GM19239 (cell line): ENCODE results near the gene RAB3C.
"Not testable (repeated sequence)": the region's sequence is repeated elsewhere in the genome, so short reads cannot be mapped to it uniquely, and the experiment has no call there.

Experiments
- DNase-seq: peaks from one replicate; pipeline ENCODE4 v3.0.0; 2011; ENCODE audit warnings: low spot score; ENCODE audit not compliant: insufficient read length
- FAIRE-seq: peaks from 2 replicates; lab custom pipeline; 2011; peaks lifted over from hg19 to GRCh38; lab: Jason Lieb, UNC

RAB3C gene, protein sequence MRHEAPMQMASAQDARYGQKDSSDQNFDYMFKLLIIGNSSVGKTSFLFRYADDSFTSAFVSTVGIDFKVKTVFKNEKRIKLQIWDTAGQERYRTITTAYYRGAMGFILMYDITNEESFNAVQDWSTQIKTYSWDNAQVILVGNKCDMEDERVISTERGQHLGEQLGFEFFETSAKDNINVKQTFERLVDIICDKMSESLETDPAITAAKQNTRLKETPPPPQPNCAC

GRCh38 chr5:58582803-58583491 is at the start of gene RAB3C:
Gene RAB3C (plus strand): TSS chr5:58583075. CDS start chr5:58583209, 134 bp downstream.
- FAIRE-seq (peak; percentile 86), DNase-seq (peak; percentile 68)

GRCh38 chr5:58541935-58542334 is 40.9 kb upstream of the RAB3C start:
- DNase-seq, FAIRE-seq: not testable (repeated sequence)

- FAIRE-seq: no peak
- no peak for DNase-seq
These were observed 40.2 kb upstream of the RAB3C start for GRCh38 chr5:58542709-58543108.

DNA sequence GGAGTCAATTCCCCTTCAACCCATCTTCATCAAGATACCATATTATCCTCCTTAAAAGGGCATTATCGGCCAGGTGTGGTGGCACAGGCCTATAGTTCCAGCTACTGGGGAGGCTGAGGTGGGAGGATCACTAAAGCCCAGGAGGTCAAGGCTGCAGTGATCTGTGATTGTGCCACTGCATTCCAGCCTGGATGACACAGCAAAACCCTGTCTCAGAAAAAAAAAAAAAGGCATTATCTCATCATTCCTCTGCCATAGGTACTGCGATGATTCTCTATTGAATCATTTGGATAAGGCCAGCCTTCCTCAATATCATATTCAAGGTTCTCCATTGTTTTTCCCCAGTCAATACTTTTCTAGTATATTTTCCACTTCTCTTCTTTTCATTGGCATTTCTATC is 39.2 kb upstream of the RAB3C start:
- FAIRE-seq: no peak
- no peak for DNase-seq

DNA sequence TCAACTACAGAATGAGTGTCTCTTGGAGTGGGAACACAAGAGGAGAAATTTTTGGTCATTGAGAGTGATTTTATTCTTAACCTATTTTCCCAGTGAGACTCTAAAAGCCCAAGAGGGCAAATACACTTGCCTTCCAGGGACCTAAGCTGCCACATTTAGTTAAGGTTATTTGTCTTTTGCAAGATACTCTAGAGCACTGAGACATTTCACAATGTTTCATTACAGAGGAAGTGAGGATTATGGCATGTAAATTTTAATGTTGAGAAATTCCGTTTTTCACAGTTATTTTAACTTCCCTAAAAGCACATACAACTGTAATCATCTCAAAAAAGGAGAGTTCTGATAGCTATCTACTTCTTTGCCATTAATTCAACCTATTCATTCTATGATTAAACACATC is 38.7 kb upstream of the RAB3C start:
- no peak for DNase-seq
- peak; percentile 35 for FAIRE-seq

- FAIRE-seq: no peak
- no peak for DNase-seq
These were observed 37.9 kb upstream of the RAB3C start for GRCh38 chr5:58544926-58545325.

DNA sequence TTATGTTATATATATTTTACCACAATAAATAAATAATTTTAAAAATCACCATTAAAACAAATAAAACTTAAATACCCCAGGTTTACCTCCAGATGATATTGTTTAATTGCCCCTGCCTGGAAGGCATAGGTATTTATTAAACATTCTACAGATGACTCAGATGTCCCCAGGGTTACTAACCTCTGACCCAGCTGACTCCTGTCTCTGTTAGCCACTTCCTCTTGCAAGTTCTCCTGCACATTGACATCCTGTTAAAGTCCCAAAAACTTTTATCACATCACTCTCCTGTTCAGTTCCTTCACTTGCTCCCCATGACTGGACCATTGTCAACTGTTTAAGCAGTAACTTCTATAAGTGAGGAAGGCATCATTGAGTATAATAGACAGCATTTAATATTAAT is 37.0 kb upstream of the RAB3C start:
- DNase-seq: peak; percentile 35
- FAIRE-seq: peak; percentile 87

- DNase-seq (no peak), FAIRE-seq (no peak)
These were observed 34.8 kb upstream of the RAB3C start for GRCh38 chr5:58548068-58548467.

DNA sequence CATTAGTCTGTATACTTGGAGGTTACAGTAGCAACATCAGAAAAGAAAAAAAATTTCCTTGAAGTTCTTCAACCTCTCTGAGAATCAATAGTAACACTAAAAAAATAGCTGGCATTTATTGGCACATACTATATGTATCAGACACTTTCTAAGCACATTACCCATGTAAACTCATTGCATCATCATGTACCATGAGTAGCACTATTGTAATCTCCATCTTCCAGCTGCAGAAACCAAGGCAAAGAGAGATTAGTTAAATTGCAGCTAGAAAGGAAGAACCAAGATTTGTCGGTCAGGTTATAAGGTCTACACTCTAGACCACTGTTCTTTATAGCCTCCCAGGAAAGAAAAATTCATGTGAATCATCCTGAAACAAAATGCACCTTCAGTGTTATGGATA is 31.4 kb upstream of the RAB3C start:
- DNase-seq: no peak
- FAIRE-seq: no peak

GRCh38 chr5:58557665-58558338 is 25.1 kb upstream of the RAB3C start:
- DNase-seq, FAIRE-seq: not testable (repeated sequence)

DNA sequence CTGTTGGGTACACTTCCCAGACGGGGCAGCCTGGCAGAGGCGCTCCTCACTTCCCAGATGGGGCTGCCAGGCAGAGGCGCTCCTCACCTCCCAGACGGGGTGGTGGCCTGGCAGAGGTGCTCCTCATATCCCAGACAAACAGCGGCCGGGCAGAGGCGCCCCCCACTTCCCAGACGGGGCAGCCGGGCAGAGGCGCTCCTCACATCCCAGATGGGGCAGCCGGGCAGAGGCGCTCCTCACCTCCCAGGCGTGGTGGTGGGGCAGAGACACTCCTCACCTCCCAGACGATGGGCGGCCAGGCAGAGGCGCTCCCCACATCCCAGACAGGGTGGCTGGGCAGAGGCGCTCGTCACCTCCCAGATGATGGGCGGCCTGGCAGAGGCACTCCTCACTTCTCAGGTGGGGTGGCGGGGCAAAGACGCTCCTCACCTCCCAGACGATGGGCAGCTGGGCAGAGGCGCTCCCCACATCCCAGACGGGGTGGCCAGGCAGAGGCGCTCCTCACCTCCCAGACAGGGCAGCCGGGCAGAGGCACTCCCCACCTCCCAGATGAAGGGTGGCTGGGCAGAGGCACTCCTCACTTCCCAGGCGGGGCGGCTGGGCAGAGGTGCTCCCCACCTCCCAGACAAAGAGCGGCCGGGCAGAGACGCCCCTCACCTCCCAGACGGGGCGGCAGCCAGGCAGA is 19.7 kb upstream of the RAB3C start:
- not testable (repeated sequence) for FAIRE-seq, DNase-seq

- DNase-seq, FAIRE-seq: not testable (repeated sequence)
These were observed 18.6 kb upstream of the RAB3C start for GRCh38 chr5:58564043-58564832.

- FAIRE-seq (no peak), DNase-seq (no peak)
These were observed 17.8 kb upstream of the RAB3C start for GRCh38 chr5:58565033-58565432.

- no peak for FAIRE-seq
- no peak for DNase-seq
These were observed 11.4 kb upstream of the RAB3C start for GRCh38 chr5:58571501-58571900.

DNA sequence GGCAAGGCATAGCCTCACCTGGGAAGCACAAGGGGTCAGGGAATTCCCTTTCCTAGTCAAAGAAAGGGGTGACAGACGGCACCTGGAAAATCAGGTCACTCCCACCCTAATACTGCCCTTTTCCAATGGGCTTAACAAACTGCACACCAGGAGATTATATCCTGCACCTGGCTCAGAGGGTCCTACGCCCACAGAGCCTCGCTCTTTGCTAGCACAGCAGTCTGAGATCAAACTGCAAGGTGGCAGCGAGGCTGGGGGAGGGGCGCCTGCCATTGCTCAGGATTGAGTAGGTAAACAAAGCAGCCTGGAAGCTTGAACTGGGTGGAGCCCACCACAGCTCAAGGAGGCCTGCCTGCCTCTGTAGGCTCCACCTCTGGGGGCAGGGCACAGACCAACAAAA is 9.9 kb upstream of the RAB3C start:
- DNase-seq, FAIRE-seq: not testable (repeated sequence)

DNA sequence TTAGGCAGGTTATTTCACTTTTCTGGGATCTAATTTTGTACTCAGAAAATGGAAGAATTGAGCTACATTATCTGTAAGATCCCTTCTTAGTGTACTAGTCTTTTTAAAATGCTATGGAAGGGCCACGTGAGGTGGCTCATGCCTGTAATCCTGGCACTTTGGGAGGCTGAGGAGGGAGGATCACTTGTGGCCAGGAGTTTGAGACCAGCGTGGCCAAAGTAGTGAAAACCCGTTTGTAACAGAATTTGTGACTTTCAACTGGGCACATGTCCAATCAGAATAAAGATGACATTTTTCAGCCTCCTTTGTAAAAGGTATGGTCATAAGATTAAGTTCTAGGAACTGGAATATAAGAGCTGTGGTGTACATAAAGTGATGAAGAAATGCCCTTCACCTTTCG is 3.1 kb upstream of the RAB3C start:
- DNase-seq (no peak), FAIRE-seq (no peak)

DNA sequence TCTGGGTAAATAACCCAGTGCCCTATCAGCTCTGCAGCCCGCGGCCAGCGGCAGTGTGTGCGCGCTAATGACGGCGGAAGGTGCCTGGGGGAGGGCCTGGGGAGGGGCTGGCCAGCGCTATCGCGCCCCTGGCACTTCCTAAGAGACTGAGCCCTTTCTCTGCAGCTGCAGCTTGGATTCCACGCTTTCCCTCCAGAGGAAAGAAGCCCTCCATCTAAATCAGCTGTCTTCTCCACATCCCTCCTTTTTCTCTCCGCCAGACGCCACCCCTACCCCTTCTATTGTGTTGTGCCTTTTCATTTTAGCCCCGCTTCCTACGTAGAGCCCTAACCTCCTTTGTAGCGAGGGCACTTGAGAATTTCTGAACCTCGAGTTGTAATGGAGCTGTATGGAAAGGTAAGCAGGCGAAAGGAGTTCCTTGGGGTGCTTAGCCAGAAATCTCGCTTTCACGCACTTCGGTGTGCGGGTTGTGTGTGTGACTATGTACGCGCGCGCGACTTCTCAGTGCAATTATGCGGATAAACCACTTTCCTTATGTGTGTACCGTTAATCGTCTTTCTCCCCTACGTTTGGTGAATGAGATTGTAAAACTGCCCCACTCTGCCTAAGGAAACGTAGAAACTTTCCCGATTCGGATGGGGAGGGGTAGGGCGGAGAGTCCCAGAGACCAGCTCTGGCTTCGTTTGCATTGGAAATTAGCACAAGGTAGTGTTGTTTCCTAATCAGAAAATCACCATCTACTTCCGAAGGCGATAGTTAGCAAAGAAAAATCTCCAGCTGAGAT is 664 bp upstream of the RAB3C start:
- DNase-seq (no peak), FAIRE-seq (no peak)

- FAIRE-seq (no peak), DNase-seq (no peak)
These were observed 13.1 kb downstream of the RAB3C start for GRCh38 chr5:58595952-58596351.

- DNase-seq (no peak), FAIRE-seq (no peak)
These were observed 15.6 kb downstream of the RAB3C start for GRCh38 chr5:58598440-58598839.
